DND-41 (cell line): ENCODE data around the gene PRRT1B.

Experiments used
- ATAC-seq: fragments of 200-7000 bp; cut with Tn5 transposase; 3 replicates; pipeline ENCODE4 v1.9.1; 2021; ENCODE audit warnings: low read depth; ENCODE audit not compliant: insufficient read depth
- DNase-seq: peaks from one replicate; pipeline ENCODE4 v3.0.0-alpha.2; 2020
- H2AFZ ChIP-seq: 2 replicates; pipeline ENCODE4 v1.6.0; 2012; ENCODE audit warnings: low read depth, low read length
- H3K27ac ChIP-seq: 2 replicates; pipeline ENCODE4 v1.5.1; 2012; ENCODE audit warnings: low read length, inconsistent platforms
- H3K27me3 ChIP-seq: fragments of 200-600 bp; sonication (generic); 2 replicates; pipeline ENCODE4 v1.6.0; 2012; ENCODE audit warnings: low read length, mild to moderate bottlenecking, inconsistent platforms; ENCODE audit not compliant: insufficient read depth, poor library complexity
- H3K36me3 ChIP-seq: 2 replicates; pipeline ENCODE4 v1.5.1; 2012; ENCODE audit warnings: low read length, inconsistent platforms; ENCODE audit not compliant: insufficient read depth
- H3K4me1 ChIP-seq: 2 replicates; pipeline ENCODE4 v1.5.1; 2012; ENCODE audit warnings: mild to moderate bottlenecking, low read length; ENCODE audit not compliant: insufficient read depth
- H3K4me2 ChIP-seq: 2 replicates; pipeline ENCODE4 v1.6.0; 2012; ENCODE audit warnings: mild to moderate bottlenecking, moderate library complexity, low read length, inconsistent platforms; ENCODE audit not compliant: insufficient read depth
- H3K4me3 ChIP-seq, 2 experiments: fragments of 200-600 bp in 1 of 2; shearing (Covaris generic) in 1 of 2; 2 replicates each; pipeline ENCODE4 v1.5.1; 2012 to 2016; ENCODE audit warnings: inconsistent platforms in 2 of 2, low read length in 2 of 2, mild to moderate bottlenecking in 2 of 2, low read depth in 1 of 2, moderate library complexity in 1 of 2
- H3K79me2 ChIP-seq: 2 replicates; pipeline ENCODE4 v1.6.0; 2012; ENCODE audit warnings: low read length, inconsistent platforms; ENCODE audit not compliant: insufficient read depth
- H3K9ac ChIP-seq: 2 replicates; pipeline ENCODE4 v1.6.0; 2012; ENCODE audit warnings: low read depth, mild to moderate bottlenecking, inconsistent platforms, low read length, moderate library complexity
- H3K9me3 ChIP-seq: 2 replicates; pipeline ENCODE4 v1.5.1; 2012; ENCODE audit warnings: low read length, moderate library complexity, mild to moderate bottlenecking, inconsistent platforms; ENCODE audit not compliant: insufficient read depth, severe bottlenecking
- H4K20me1 ChIP-seq: 2 replicates; pipeline ENCODE4 v1.6.0; 2012; ENCODE audit warnings: low read length; ENCODE audit not compliant: insufficient read depth
- EZH2 ChIP-seq: IDR thresholded peaks from 3 replicates; pipeline ENCODE4 v1.6.1; 2012; ENCODE audit warnings: borderline replicate concordance, low read depth, mild to moderate bottlenecking, moderate library complexity, low read length, inconsistent platforms; ENCODE audit not compliant: severe bottlenecking
- TF ChIP-seq, protein P1 (sequence below): IDR thresholded peaks from 2 replicates; pipeline ENCODE4 v1.5.1; 2012; ENCODE audit warnings: borderline replicate concordance, low read length, moderate library complexity, mild to moderate bottlenecking; ENCODE audit not compliant: poor library complexity, severe bottlenecking; ENCODE audit errors: extremely low read depth

The PRRT1B gene

DNA sequence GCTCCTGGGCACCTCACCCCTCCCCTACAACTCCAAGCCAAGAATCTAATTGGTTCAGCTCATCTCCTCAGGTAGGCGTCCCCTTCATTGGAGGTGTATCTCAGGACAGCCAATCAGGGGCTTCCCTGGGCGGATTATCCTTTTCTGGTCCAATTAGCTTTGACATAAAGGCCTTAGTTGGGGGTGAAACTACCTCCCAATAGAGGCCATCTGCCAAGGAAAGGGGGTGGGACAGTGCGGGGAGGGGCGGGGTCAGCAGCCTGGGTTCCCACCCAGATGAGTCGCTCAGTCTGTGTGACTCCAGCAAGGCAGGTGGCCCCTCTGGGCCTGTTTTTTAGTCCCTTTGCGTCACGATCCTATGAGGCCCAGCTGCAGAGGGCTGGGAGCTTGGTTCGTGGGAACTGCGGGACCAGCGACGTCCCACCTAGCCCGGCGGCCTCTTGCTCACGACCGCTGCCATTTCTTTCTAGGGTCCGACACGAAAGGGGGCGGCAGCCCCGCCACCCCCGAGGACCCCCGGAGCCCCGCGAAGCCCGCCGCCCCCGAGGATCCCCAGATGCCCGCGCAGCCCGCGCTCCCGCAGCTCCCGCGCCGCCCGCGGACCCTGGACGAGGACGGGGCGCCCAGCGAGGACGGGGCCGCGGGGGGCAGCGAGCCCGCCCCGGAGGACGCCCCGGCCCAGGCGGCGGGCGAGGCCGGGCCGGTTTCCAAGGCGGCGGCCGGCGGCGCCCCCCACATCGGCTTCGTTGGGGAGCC, 8.9 kb downstream of the PRRT1B start:
- H3K27me3 ChIP-seq, result no peaks in the 10 kb centered on the region
- no peaks in the 10 kb centered on the region for H4K20me1 ChIP-seq
- ATAC-seq (no peak), DNase-seq (no peak)
- H3K9me3 ChIP-seq, result no peaks in the 10 kb centered on the region
- H3K27ac ChIP-seq, result no peak overlapping the region
- H3K4me1 ChIP-seq, result no peaks in the 10 kb centered on the region
- no peak overlapping the region for H3K4me3 ChIP-seq
- H2AFZ ChIP-seq, result no peak overlapping the region
- H3K9ac ChIP-seq, result no peak overlapping the region
- no peak overlapping the region for H3K4me2 ChIP-seq
- H3K79me2 ChIP-seq, result no peaks in the 10 kb centered on the region
- TF ChIP-seq EZH2, result no peak
- TF ChIP-seq, protein P1, sequence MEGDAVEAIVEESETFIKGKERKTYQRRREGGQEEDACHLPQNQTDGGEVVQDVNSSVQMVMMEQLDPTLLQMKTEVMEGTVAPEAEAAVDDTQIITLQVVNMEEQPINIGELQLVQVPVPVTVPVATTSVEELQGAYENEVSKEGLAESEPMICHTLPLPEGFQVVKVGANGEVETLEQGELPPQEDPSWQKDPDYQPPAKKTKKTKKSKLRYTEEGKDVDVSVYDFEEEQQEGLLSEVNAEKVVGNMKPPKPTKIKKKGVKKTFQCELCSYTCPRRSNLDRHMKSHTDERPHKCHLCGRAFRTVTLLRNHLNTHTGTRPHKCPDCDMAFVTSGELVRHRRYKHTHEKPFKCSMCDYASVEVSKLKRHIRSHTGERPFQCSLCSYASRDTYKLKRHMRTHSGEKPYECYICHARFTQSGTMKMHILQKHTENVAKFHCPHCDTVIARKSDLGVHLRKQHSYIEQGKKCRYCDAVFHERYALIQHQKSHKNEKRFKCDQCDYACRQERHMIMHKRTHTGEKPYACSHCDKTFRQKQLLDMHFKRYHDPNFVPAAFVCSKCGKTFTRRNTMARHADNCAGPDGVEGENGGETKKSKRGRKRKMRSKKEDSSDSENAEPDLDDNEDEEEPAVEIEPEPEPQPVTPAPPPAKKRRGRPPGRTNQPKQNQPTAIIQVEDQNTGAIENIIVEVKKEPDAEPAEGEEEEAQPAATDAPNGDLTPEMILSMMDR, result no peak
- no peaks in the 10 kb centered on the region for H3K36me3 ChIP-seq

DNA sequence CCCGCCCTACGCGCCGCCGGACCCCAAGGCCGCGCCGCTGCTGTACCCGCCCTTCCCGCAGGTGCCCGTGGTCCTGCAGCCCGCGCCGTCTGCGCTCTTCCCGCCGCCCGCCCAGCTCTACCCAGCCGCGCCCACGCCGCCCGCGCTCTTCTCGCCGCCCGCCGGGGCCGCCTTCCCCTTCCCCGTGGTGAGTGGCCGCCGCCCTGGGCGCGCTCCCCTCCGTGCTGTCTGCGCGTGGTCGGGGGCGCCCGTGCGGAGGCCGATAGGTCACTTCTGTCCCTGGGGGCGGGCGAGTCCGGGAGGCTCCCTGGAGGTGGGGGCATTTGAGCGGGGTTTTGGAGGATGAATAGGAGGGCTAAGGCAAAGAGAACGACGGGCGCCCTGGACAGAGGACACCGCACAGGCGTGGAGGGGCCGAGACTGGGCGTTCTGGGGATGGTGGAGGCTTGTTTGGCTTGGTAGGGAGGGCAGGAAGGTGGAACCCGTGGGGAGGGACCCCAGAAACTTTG, 9.6 kb downstream of the PRRT1B start:
- H3K4me3 ChIP-seq, result no peak overlapping the region
- TF ChIP-seq EZH2, result no peak
- TF ChIP-seq, protein P1, result no peak
- no peaks in the 10 kb centered on the region for H4K20me1 ChIP-seq
- H2AFZ ChIP-seq, result no peak overlapping the region
- no peak overlapping the region for H3K9ac ChIP-seq
- no peak for DNase-seq
- no peaks in the 10 kb centered on the region for H3K4me1 ChIP-seq
- H3K27ac ChIP-seq, result no peak overlapping the region
- no peaks in the 10 kb centered on the region for H3K79me2 ChIP-seq
- no peaks in the 10 kb centered on the region for H3K36me3 ChIP-seq
- ATAC-seq, result no peak
- H3K27me3 ChIP-seq, result no peaks in the 10 kb centered on the region
- no peak overlapping the region for H3K4me2 ChIP-seq
- no peaks in the 10 kb centered on the region for H3K9me3 ChIP-seq

DNA sequence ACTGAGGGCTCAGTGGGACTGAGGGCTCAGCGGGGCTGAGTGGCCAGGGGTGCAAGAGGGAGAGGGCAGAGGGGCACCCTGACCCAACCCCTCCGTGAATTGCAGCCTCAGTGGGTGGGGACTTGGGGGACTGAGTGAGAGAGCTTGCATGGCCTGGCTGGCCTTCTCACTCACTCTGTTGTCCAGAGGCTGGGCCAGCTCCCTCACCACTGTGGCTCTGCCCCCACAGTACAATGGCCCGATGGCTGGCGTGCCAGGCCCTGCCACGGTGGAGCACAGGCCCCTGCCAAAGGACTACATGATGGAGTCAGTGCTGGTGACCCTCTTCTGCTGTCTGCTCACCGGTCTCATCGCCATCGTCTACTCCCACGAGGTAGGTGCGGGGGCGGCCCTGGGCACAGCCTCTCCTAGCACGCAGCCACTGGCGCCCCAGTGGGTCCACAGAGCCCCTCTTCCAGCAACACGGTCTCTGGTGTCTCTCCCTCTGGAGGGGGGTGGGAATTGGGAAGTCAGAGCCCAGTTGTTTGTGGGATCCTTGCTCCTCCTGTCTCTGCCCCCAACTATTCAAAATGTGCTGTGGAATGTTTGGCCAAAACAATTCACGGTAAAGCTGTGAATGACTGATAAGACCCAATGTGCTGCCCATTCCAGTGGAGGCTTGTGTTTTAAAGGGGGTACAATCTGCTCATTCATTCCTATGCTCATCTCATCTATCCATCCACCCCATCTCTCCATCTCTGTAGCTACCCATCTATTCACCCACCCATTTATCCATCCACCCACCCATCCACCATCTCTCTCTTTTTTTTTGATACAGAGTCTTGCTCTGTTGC, 10.7 kb downstream of the PRRT1B start:
- no peaks in the 10 kb centered on the region for H3K36me3 ChIP-seq
- no peaks in the 10 kb centered on the region for H3K27me3 ChIP-seq
- no peaks in the 10 kb centered on the region for H3K4me1 ChIP-seq
- H3K4me2 ChIP-seq, result no peak overlapping the region
- H4K20me1 ChIP-seq, result no peaks in the 10 kb centered on the region
- H3K27ac ChIP-seq, result no peak overlapping the region
- no peaks in the 10 kb centered on the region for H3K9me3 ChIP-seq
- H2AFZ ChIP-seq, result no peak overlapping the region
- H3K9ac ChIP-seq, result no peak overlapping the region
- H3K79me2 ChIP-seq, result no peaks in the 10 kb centered on the region
- no peak overlapping the region for H3K4me3 ChIP-seq
- no peak for TF ChIP-seq EZH2
- TF ChIP-seq, protein P1, result no peak
- no peak for DNase-seq
- ATAC-seq, result no peak
